Kidney epithelial cell (primary cell): ENCODE results near the gene PPFIA3. TPM values are rescaled to one million over a fixed set of nuclear protein-coding genes. Genes with fewer than 3 reads are reported as not detected.
"Not testable (repeated sequence)": the region's sequence is repeated elsewhere in the genome, so short reads cannot be mapped to it uniquely, and the experiment has no call there.

Experiments
- DNase-seq: peaks from one replicate; pipeline ENCODE4 v3.0.0-alpha.2; 2010; ENCODE audit warnings: low read depth
- H3K27me3 ChIP-seq: 2 replicates; pipeline ENCODE4 v1.6.0; 2011; ENCODE audit warnings: low read length; ENCODE audit not compliant: control insufficient read depth, insufficient read depth
- H3K36me3 ChIP-seq: 2 replicates; pipeline ENCODE4 v1.5.1; 2011; ENCODE audit warnings: low read length; ENCODE audit not compliant: control insufficient read depth, insufficient read depth
- H3K4me3 ChIP-seq: 2 replicates; pipeline ENCODE4 v1.5.1; 2011; ENCODE audit warnings: low read depth, mild to moderate bottlenecking, control low read depth, low read length
- CTCF ChIP-seq: IDR thresholded peaks from 2 replicates; pipeline ENCODE4 v1.5.1; 2011; ENCODE audit warnings: mild to moderate bottlenecking, moderate library complexity, low read length, control low read depth, inconsistent platforms; ENCODE audit not compliant: insufficient read depth, poor library complexity, severe bottlenecking
- total RNA-seq: library from RNA; depleted of rRNA; stranded (reverse); fragments of >200 nt; gene quantifications from 2 replicates; pipeline ENCODE4 v1.2.3, GENCODE V29; 2015

PPFIA3 gene
- 0.88 and 10.9 TPM in 2 replicates for total RNA-seq

DNA sequence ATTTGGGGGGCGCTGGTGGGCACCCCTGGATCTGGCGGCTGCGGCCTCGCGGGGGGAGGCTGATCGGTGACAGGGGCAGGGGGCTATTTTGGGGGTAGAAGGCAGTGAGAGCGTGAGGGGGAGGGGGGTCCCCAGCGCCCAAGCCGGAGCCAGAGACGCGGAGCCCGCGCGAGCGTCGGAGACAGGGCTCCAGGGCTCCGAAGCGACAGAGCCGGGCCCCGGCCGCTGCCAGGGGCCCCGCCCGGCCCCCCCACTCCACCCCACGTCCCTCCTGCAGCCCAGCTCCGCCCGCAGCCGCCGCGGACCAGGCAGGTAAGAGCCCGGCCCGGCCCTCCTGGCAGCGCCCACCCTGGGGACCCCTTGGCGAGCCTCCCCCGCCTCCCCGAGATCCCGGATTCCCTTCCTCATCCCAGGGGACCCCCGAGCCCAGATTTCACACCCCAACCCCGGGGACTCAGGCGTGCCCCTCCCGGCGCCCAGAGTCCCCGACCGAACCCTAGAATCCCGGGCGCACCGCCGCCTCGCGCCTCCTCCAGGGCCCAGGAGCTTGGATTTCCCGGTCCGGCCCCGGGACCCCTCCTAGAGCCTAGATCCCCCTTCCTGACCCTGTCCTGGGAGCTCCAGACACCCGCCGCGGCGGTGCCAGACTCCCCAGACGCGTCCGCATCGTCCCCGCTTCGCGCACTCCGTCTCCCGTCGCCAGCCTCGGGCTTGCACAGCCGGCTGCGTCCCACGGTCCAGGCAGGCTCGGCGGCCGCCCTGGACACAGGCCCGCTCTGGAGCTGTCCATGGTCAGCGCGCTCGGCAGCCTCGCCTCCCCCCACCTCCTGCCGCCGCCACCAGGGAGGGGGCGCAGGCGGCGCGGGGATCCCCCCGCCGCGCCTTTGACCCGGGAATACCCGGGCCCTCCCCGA is at the start of gene PPFIA3:
Gene PPFIA3 (plus strand): TSS at position 134 of the 914 bp plus-strand sequence. CDS start 8,330 bp downstream, outside the sequence.
- Histone ChIP-seq H3K36me3 (no peaks in the 10 kb centered on the region), H3K27me3 (peaks cover 17% of the 10 kb centered on the region), H3K4me3 (peak within 1 kb of the TSS; percentile 56)
- DNase-seq: no peak
- TF ChIP-seq CTCF: no peak

- H3K27me3 ChIP-seq: peaks cover 54% of the 10 kb centered on the region
- no peak overlapping the region for H3K4me3 ChIP-seq
- no peaks in the 10 kb centered on the region for H3K36me3 ChIP-seq
- no peak for DNase-seq
- TF ChIP-seq CTCF: no peak
Observed at GRCh38 chr19:49070416-49070815, 48.9 kb upstream of the PPFIA3 start.

DNA sequence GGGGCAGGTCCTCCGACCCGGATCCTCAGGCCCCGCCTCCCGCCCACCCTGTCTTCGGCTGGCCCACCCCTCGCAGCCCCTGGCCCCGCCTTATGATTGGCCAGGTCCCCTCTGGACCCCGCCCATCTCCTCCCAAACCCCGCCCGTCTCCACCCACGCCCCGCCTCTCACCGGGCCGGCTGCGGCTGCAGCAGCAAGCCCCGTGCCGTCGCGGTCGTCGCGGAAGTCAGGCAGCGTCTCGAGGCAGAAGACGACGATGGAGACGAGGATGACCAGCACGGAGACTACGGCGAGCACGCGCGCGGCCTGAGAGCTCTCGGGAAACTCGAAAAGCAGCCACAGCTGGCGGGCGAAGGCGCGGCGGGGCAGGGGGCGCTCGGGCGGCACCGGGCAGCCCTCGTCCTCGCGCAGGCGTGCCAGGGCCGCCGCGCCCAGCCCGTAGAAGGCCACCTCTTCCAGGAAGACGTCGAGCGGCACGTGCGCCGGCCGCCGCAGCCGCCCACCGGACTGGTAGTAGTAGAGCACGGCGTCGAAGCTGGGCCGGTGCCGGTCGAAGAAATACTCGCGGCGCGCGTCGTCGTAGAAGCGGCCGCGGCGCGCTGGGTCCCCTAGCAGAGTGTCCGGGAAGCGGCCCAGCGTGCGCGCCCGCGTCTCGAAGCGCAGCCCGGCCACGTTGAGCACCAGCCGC is 47.3 kb upstream of the PPFIA3 start:
- Histone ChIP-seq H3K36me3 (no peaks in the 10 kb centered on the region), H3K4me3 (no peak overlapping the region), H3K27me3 (peaks cover 39% of the 10 kb centered on the region)
- no peak for DNase-seq
- no peak for TF ChIP-seq CTCF

- DNase-seq: no peak
- Histone ChIP-seq H3K4me3 (no peak overlapping the region), H3K36me3 (no peaks in the 10 kb centered on the region), H3K27me3 (peaks cover 39% of the 10 kb centered on the region)
- TF ChIP-seq CTCF: peak; percentile 42
Observed at GRCh38 chr19:49073514-49074378, 45.6 kb upstream of the PPFIA3 start.

DNA sequence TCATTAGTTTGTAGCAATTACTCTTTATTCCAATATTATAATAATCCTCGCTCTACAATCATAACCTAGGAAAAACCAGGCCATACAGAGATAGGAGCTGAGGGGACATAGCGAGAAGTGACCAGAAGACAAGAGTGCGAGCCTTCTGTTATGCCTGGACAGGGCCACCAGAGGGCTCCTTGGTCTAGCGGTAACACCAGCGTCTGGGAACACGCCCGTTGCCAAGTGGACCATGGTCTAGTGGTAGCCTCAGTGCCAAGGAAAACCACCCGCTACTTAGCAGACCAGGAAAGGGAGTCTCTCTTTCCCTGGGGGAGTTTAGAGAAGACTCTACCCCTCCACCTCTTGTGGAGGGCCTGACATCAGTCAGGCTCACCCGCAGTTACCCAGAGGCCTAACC is 44.5 kb upstream of the PPFIA3 start:
- peak; percentile 18 for DNase-seq

More for the DNA sequence above, 44.5 kb upstream of the PPFIA3 start:
- H3K4me3 ChIP-seq, H3K36me3 ChIP-seq: not testable (repeated sequence)
- peaks cover 33% of the 10 kb centered on the region for H3K27me3 ChIP-seq
- peak; percentile 58 for TF ChIP-seq CTCF
